ENCODE results near the gene TCAIM. TPM values are rescaled to one million over a fixed set of nuclear protein-coding genes. Genes with fewer than 3 reads are reported as not detected.
"Not testable (repeated sequence)": the region's sequence is repeated elsewhere in the genome, so short reads cannot be mapped to it uniquely, and the experiment has no call there.

The TCAIM gene
- total RNA-seq, 1 experiment from 2014 or later: 20.2 TPM

GRCh38 chr3:44343421-44343820 is 4.9 kb downstream of the TCAIM start:
- no peaks in the 10 kb centered on the region for H3K27me3 ChIP-seq (ENCODE audit: low read length)
- H4K20me1 ChIP-seq (ENCODE audit: low read length): no peaks in the 10 kb centered on the region
- peaks cover 10% of the 10 kb centered on the region for H3K4me1 ChIP-seq (ENCODE audit: insufficient read depth, low read length)
- ATAC-seq: no peak
- H3K9me3 ChIP-seq (ENCODE audit: low read length): no peaks in the 10 kb centered on the region
- no peaks in the 10 kb centered on the region for H3K9me2 ChIP-seq (replicated peaks; ENCODE audit: low read length)
- ChIA-PET CTCF (no interaction called here), POLR2A (ENCODE audit: unreplicated experiment) (no interaction called here)
- no peaks in the 10 kb centered on the region for H3K36me3 ChIP-seq (ENCODE audit: low read depth, low read length)
- no peak overlapping the region for H3K4me2 ChIP-seq (ENCODE audit: low read length)
- no peak for DNase-seq
- TF ChIP-seq EZH2 (IDR thresholded peaks at IDR 0.05; ENCODE audit: low read length, unreplicated experiment): no peak
- TF ChIP-seq EZH2phosphoT487 (IDR thresholded peaks at IDR 0.05; ENCODE audit: borderline replicate concordance, low read length): no peak
- TF ChIP-seq CTCF (conservative IDR thresholded peaks at IDR 0.05; ENCODE audit: low read depth, low read length): no peak
- peaks cover 22% of the 10 kb centered on the region for H3K79me2 ChIP-seq (ENCODE audit: low read length)
- no peak overlapping the region for H3K9ac ChIP-seq (ENCODE audit: low read length)
- H3F3A ChIP-seq (ENCODE audit: low read length, unreplicated experiment): no peaks in the 10 kb centered on the region
- no peak overlapping the region for H3K4me3 ChIP-seq (ENCODE audit: low read length)
- intact Hi-C loops (cut with micrococcal nuclease): no loop called here
- no peak overlapping the region for H2AFZ ChIP-seq (ENCODE audit: low read length)
- no TSS peak for BruUV-seq (replicated peaks)
- H3K27ac ChIP-seq (ENCODE audit: low read length): no peak overlapping the region

- BruUV-seq (replicated peaks); H3K4me2 ChIP-seq (ENCODE audit: low read length); H4K20me1 ChIP-seq (ENCODE audit: low read length); H3K4me3 ChIP-seq (ENCODE audit: low read length); H3K27ac ChIP-seq (ENCODE audit: low read length); H3K9ac ChIP-seq (ENCODE audit: low read length); H3K9me3 ChIP-seq (ENCODE audit: low read length); CTCF ChIA-PET; intact Hi-C loops (cut with micrococcal nuclease); H3K36me3 ChIP-seq (ENCODE audit: low read depth, low read length); H2AFZ ChIP-seq (ENCODE audit: low read length); H3K27me3 ChIP-seq (ENCODE audit: low read length); ATAC-seq; H3K79me2 ChIP-seq (ENCODE audit: low read length); POLR2A ChIA-PET (ENCODE audit: unreplicated experiment); H3F3A ChIP-seq (ENCODE audit: low read length, unreplicated experiment); DNase-seq; H3K4me1 ChIP-seq (ENCODE audit: insufficient read depth, low read length); H3K9me2 ChIP-seq (replicated peaks; ENCODE audit: low read length): not testable (repeated sequence)
These were observed 8.0 kb downstream of the TCAIM start for GRCh38 chr3:44346590-44346989.

DNA sequence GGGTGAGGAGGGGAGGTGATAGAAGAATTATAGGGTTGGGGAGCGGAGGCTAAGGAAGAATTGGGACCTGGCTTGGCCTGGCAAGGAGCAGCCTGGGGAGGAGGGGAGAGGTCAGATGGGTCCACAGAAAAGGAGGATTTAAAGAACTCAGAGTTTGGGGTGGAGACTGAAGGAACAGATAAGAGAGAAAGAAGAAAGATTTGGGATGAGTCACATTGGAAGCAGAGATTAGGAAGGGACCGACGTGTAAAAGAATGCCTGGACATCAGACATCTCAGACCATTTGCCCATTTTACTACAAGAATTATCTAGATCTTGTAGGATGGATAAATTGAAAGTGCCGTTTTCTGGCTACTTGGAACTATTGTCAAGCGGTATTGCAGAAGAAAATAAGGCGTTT is 10.4 kb downstream of the TCAIM start:
- no peaks in the 10 kb centered on the region for H4K20me1 ChIP-seq (ENCODE audit: low read length)
- no peak overlapping the region for H3K4me3 ChIP-seq (ENCODE audit: low read length)
- DNase-seq (no peak), ATAC-seq (no peak)
- TF ChIP-seq EZH2phosphoT487 (IDR thresholded peaks at IDR 0.05; ENCODE audit: borderline replicate concordance, low read length): no peak
- TF ChIP-seq EZH2 (IDR thresholded peaks at IDR 0.05; ENCODE audit: low read length, unreplicated experiment): no peak
- TF ChIP-seq CTCF (conservative IDR thresholded peaks at IDR 0.05; ENCODE audit: low read depth, low read length): no peak
- ChIA-PET CTCF (no interaction called here), POLR2A (ENCODE audit: unreplicated experiment) (no interaction called here)
- intact Hi-C loops (cut with micrococcal nuclease): no loop called here
- no peaks in the 10 kb centered on the region for H3K9me3 ChIP-seq (ENCODE audit: low read length)
- no peaks in the 10 kb centered on the region for H3K27me3 ChIP-seq (ENCODE audit: low read length)
- no peak overlapping the region for H3K27ac ChIP-seq (ENCODE audit: low read length)
- H3K79me2 ChIP-seq (ENCODE audit: low read length): no peaks in the 10 kb centered on the region; the same call in 1 of the 2 replicates
- H3K4me2 ChIP-seq (ENCODE audit: low read length): no peak overlapping the region
- no peak overlapping the region for H2AFZ ChIP-seq (ENCODE audit: low read length)
- H3K36me3 ChIP-seq (ENCODE audit: low read depth, low read length): no peaks in the 10 kb centered on the region
- H3F3A ChIP-seq (ENCODE audit: low read length, unreplicated experiment): no peaks in the 10 kb centered on the region
- no TSS peak for BruUV-seq (replicated peaks)
- H3K9ac ChIP-seq (ENCODE audit: low read length): no peak overlapping the region
- H3K9me2 ChIP-seq (replicated peaks; ENCODE audit: low read length): no peaks in the 10 kb centered on the region
- H3K4me1 ChIP-seq (ENCODE audit: insufficient read depth, low read length): no peaks in the 10 kb centered on the region

Measured in PC-3 (cell line).